IPS-15b (cell line): ENCODE measurements around the gene SEC22B.
"Not testable (repeated sequence)": the region's sequence is repeated elsewhere in the genome, so short reads cannot be mapped to it uniquely, and the experiment has no call there.

Source experiments
- H3K27me3 ChIP-seq: one replicate; pipeline ENCODE4 v1.6.1; 2013; ENCODE audit warnings: low read length; ENCODE audit not compliant: control insufficient read depth, insufficient read depth
- H3K36me3 ChIP-seq: one replicate; pipeline ENCODE4 v1.6.1; 2013; ENCODE audit warnings: low read length; ENCODE audit not compliant: control insufficient read depth, insufficient read depth
- H3K4me1 ChIP-seq: one replicate; pipeline ENCODE4 v1.6.1; 2013; ENCODE audit warnings: mild to moderate bottlenecking, low read length; ENCODE audit not compliant: control insufficient read depth, insufficient read depth
- H3K4me3 ChIP-seq: one replicate; pipeline ENCODE4 v1.5.1; 2013; ENCODE audit warnings: low read depth, low read length
- H3K9ac ChIP-seq: one replicate; pipeline ENCODE4 v1.6.1; 2013; ENCODE audit warnings: low read depth, mild to moderate bottlenecking, low read length
- H3K9me3 ChIP-seq: one replicate; pipeline ENCODE4 v1.6.1; 2013; ENCODE audit warnings: mild to moderate bottlenecking, low read length; ENCODE audit not compliant: control insufficient read depth, insufficient read depth

SEC22B gene

DNA sequence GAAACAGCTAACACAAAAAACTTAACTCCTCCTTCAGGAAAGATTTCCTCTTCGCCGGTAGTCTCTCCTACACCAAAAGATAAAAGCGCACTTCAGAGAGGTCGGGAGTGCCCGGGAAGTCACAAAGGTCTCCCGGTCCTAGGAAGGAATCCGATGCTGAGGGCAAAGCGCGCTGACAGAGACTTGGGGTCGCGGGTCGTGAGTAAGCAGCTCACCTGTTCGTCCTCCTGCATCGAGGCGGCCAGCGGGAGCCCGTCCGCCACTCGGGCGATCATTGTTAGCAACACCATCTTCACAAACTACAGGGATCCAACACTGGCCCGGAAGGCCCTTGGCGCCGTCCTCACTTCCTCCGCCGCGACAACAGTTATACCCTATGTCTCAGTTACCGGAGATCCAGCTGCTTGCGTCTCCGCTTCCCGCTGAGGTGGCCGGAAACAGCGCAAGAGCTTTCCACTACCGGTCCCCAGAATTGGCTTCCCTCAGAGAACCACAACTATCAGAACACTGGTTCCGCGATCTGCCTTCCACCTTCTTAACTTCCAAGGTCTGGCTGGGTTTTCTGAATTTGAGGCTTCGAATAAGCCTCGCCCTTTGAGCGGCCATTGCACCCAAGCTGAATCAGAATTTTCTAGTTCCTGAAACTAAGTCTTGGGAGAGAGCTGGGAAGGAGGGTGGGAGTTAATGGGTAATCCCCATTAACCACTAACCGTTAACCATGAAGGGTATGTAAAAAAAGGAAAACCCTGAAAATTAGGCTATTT is at the start of gene SEC22B:
Gene SEC22B, minus strand, starts transcription at position 429 of the 764 bp plus-strand sequence. Its CDS starts 139 bp downstream, at position 290.
- Histone ChIP-seq H3K9me3 (no peaks in the 10 kb centered on the region), H3K36me3 (no peaks in the 10 kb centered on the region), H3K4me3 (peak within 1 kb of the TSS; percentile 93), H3K27me3 (no peaks in the 10 kb centered on the region), H3K4me1 (peaks cover 6% of the 10 kb centered on the region), H3K9ac (peak within 1 kb of the TSS; percentile 98)

DNA sequence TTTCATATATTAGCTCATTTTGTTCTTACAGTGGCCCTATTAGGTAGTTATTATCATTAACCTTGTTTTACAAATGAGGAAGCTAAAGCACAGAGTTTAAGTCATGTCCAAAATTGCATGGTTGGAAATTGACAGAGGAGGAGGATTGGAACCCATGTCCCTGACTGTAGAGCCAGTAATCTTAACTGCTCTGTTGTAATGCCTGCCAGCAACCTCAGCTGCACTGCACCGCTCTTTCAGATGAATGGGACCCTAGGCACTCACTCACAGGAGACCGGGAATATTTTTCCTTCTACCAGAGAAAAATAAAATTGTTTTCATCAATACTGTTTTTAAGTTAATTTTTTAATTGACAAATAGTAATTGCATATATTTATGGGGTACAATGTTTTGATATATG is 41.6 kb upstream of the SEC22B start:
- not testable (repeated sequence) for H3K4me1 ChIP-seq, H3K27me3 ChIP-seq, H3K9me3 ChIP-seq, H3K9ac ChIP-seq, H3K4me3 ChIP-seq, H3K36me3 ChIP-seq

DNA sequence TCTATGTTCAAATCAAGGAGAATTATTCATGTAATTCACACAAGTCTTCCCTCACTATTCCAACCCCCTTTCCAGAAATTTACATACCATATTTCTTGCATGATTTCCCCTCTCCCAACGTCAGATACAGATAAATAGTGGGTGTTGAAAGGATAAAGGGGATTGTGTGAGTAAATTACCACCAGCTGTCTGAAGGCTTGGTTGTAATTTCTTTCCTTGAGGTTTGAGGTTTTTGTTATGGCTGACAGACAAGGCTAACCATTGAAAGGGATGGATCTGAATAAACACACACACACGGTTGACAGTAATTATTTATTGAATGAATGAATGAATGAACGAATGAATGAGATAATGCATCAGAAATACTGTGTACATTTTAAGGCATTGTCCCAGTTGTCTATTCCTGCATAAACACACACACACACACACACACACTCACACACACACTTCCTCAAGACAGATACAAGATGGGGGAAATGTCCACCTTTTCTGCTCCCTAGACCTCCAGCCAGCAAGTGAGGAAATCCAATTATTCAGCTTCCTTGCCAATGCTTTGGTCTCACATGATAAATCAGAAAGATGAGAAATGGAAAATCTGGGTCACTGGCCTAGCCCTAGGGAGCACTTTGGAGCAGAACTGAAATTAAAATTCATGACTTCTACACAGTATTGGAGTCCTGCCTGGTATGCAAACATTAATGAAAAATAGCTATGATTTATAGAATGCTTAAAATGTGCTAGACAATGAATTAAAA is 41.0 kb upstream of the SEC22B start:
- not testable (repeated sequence) for H3K4me1 ChIP-seq, H3K4me3 ChIP-seq, H3K27me3 ChIP-seq, H3K9ac ChIP-seq, H3K36me3 ChIP-seq, H3K9me3 ChIP-seq

GRCh38 chr1:120213606-120214005 is 37.3 kb upstream of the SEC22B start:
- not testable (repeated sequence) for H3K4me3 ChIP-seq, H3K9ac ChIP-seq, H3K4me1 ChIP-seq, H3K9me3 ChIP-seq, H3K36me3 ChIP-seq, H3K27me3 ChIP-seq

DNA sequence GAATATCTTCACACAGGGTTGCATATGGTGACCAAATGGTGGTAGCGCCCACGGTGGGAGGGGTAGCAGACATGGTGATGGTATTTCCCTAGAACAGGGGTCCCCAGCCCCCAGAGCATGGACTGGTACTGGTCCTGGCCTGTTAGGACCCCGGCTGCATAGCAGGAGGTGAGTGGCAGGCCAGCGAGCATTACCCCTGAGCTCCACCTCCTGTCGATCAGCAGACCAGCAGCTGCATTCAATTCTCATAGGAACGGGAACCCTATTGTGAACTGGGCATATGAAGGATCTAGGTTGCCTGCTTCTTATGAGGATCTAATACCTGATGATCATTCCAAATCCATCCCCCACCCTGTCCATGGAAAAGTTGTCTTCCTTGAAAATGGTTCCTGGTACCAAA is 34.4 kb upstream of the SEC22B start:
- H3K27me3 ChIP-seq, H3K4me1 ChIP-seq, H3K4me3 ChIP-seq, H3K36me3 ChIP-seq, H3K9ac ChIP-seq, H3K9me3 ChIP-seq: not testable (repeated sequence)

DNA sequence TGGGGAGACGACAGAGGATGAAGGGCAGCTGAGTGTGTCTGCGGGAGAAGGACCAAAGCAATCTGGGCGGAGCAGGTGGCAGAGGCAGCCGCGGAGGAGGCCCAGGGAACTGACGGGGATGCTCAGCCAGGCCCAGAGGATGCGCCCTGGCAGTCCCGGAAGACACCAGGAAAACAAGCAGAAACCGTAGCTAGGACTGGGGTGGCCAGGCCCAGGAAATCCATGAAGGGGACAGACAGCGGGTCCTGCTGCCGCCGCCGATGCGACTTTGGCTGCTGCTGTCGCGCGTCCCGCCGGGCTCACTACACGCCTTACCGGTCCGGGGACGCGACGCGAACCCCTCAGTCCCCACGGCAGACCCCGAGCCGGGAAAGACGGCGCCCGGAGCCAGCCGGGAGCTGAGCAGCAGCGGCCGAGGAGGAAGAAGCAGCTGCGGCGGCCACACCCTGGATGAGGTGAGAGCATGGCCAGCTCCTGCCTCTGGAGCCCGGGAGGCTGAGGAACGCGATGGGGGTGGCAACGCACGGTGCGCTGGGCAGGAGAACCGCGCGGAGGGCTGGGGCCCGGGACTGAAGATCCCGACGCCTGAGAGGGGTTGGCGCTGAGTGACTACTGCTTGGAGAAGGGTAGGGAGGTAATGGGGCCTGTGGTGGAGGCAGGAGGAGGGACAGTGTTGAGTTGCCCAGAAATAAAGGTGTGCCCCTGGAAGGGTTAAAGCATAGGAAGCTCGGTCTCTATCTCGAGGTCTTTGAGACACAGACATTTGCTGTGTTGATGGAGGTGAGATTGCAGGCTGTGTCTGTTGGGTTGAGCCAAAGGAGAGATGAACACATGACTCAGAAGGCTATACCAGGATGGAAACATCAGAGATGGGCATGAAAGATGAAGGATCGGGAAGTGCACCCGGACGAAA is 20.8 kb upstream of the SEC22B start:
- H3K9ac ChIP-seq, H3K36me3 ChIP-seq, H3K9me3 ChIP-seq, H3K4me1 ChIP-seq, H3K27me3 ChIP-seq: not testable (repeated sequence)
- H3K4me3 ChIP-seq, result peak overlapping the region; percentile 12

- not testable (repeated sequence) for H3K4me1 ChIP-seq, H3K4me3 ChIP-seq, H3K36me3 ChIP-seq, H3K9ac ChIP-seq, H3K9me3 ChIP-seq, H3K27me3 ChIP-seq
Measured at GRCh38 chr1:120188626-120189025, 12.3 kb upstream of the SEC22B start.

DNA sequence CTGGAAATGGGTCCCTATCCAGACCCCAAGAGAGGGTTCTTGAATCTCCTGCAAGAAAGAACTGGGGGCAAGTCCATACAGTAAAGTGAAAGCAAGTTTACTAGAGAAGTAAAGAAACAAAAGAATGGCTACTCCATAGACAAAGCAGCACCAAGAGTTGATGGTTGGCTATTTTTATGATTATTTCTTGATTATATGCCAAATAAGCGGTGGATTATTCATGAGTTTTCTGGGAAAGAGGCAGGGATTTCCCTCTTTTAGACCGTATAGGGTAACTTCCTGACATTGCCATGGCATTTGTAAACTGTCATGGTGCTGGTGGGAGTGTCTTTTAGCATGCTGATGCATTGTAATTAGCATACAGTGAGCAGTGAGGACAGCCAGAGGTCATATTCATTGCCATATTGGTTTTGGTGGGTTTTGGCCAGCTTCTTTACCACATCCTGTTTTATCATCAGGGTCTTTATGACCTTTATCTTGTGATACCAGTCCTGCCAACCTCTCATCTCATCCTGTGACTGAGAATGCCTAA is 5.9 kb upstream of the SEC22B start:
- H3K9ac ChIP-seq, H3K9me3 ChIP-seq, H3K36me3 ChIP-seq, H3K4me3 ChIP-seq, H3K4me1 ChIP-seq, H3K27me3 ChIP-seq: not testable (repeated sequence)

GRCh38 chr1:120179811-120180690 is 3.7 kb upstream of the SEC22B start:
- H3K27me3 ChIP-seq, H3K36me3 ChIP-seq, H3K9ac ChIP-seq, H3K9me3 ChIP-seq, H3K4me1 ChIP-seq: not testable (repeated sequence)
- H3K4me3 ChIP-seq, result peak overlapping the region; percentile 14

- Histone ChIP-seq H3K4me3 (no peak overlapping the region), H3K36me3 (no peaks in the 10 kb centered on the region), H3K9ac (no peak overlapping the region), H3K4me1 (peaks cover 6% of the 10 kb centered on the region), H3K9me3 (no peaks in the 10 kb centered on the region), H3K27me3 (no peaks in the 10 kb centered on the region)
Measured at GRCh38 chr1:120178799-120179756, 2.8 kb upstream of the SEC22B start.
